Vagina (tissue), 2 donors: ENCODE results near the gene DEF6.

ENCODE experiments used
- POLR2A ChIP-seq, 2 donors: fragments of 450-650 bp; IDR thresholded peaks; one replicate each; pipeline ENCODE4 v1.6.1; 2017; ENCODE audit warnings: antibody characterized with exemption in 2 of 2, mild to moderate bottlenecking in 2 of 2, moderate library complexity in 2 of 2
- POLR2AphosphoS5 ChIP-seq, 2 donors: sonication (generic); formaldehyde crosslinking; IDR thresholded peaks; one replicate each; pipeline ENCODE4 v1.9.0; 2017; ENCODE audit warnings: antibody characterized with exemption in 2 of 2, mild to moderate bottlenecking in 2 of 2, low read depth in 1 of 2; ENCODE audit not compliant: insufficient read depth in 1 of 2
- TF ChIP-seq, protein P1 (sequence below), 3 experiments: fragments of 450-650 bp in 2 of 3; fragments of 200-600 bp in 1 of 3; sonication (generic) in 1 of 3; IDR thresholded peaks; one replicate each; pipeline ENCODE4 v1.5.1; 2017 to 2019; ENCODE audit warnings: antibody characterized with exemption in 3 of 3, mild to moderate bottlenecking in 2 of 3, moderate library complexity in 2 of 3

DNA sequence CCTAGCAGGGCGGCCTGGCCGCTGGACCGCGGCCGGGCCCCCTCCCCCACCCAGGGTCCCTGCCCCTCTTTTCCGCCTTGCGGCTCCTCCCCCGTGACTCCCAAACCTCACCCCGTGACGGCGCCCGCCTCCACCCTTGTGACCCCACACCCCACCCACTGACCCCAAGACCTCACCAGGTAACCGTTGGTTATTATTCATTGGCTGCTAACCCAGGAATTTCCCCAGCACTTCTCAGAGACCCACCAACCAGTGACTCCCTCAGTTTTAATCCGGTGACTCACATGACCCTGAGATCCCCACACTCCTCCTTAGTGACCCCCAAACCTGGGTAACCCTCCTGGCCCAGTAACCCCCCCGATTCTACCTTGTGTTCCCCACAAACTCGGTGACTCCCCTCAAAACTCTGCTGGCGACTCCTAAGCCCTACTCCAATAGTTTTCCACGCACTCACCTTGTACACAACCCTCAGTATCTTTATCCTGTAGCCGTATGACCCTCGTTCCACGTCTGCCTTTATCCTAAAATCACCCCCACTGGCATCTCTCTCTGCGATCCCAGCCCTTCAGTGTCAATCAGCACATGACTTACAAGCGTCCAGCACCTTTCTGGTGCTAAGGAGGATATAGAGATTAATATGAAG is 37.5 kb upstream of the DEF6 start:
- TF ChIP-seq, protein P1, sequence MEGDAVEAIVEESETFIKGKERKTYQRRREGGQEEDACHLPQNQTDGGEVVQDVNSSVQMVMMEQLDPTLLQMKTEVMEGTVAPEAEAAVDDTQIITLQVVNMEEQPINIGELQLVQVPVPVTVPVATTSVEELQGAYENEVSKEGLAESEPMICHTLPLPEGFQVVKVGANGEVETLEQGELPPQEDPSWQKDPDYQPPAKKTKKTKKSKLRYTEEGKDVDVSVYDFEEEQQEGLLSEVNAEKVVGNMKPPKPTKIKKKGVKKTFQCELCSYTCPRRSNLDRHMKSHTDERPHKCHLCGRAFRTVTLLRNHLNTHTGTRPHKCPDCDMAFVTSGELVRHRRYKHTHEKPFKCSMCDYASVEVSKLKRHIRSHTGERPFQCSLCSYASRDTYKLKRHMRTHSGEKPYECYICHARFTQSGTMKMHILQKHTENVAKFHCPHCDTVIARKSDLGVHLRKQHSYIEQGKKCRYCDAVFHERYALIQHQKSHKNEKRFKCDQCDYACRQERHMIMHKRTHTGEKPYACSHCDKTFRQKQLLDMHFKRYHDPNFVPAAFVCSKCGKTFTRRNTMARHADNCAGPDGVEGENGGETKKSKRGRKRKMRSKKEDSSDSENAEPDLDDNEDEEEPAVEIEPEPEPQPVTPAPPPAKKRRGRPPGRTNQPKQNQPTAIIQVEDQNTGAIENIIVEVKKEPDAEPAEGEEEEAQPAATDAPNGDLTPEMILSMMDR (IDR thresholded peaks at IDR 0.05): no peak
- no peak for TF ChIP-seq POLR2AphosphoS5 (IDR thresholded peaks at IDR 0.05; ENCODE audit: insufficient read depth in 1 of 2, low read depth in 1 of 2)
- no peak for TF ChIP-seq POLR2A (IDR thresholded peaks at IDR 0.05)
